ENCODE measurements around the gene PKIG.

The PKIG gene

DNA sequence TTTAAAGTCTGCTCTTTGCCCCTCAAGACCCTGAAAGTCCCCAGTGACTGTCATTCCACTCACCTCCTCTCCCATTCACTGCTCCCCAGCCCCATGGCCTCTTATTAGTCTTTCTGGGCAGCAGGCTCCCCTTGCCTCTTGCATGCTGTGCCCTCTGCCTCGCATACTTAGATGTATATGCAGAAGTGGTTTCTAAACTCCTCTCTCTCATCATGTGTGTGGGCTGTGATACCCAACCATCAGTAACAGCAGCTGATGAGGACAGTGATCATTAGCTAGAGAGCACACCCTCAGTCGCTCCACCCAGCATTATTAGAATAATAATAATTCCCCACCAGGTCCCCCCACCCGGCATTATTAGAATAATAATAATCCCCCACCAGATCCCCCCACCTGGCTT lies 14.5 kb downstream of the PKIG start:
- no peak for DNase-seq (ENCODE audit: low read depth in 2 of 2)

DNA sequence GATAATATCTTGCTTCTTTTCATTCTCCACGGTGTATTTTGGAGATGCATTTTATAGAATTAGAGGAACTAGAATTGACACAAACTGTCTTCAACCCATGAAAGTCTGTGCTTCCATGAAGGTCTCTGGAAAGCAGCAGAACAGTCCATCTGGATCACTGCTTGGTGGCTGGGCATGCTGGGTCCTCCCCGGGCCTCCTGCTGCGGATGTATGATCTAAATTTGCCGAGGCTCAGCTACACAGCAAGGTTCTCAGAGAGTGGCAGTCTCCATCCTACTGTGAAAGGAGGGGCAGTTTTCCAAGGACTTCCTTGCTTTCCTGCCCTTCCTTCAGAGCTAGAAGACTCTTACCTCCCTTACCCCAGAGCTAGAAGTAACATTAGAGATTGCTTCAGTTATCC lies 15.1 kb downstream of the PKIG start:
- no peak for DNase-seq (ENCODE audit: low read depth in 2 of 2)

DNA sequence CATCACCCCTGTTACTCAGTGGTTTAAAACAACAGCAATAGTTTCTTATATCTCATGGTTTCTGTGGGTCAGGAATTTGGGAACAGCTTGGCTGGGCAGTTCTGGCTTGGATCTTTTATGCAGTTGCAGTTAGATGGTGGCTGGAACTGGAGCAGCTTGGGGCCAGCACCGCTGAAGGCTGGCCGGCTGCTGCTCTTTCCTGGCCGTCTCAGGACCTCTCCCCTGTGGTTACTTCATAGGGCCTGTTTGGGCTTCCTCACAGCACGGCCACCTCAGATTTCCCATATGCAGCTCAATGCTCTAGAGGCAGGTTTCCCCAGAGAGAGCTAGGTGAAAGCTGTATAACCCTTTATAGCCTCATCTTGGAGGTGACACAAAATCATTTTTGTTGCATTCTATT lies 15.6 kb downstream of the PKIG start:
- no peak for DNase-seq (ENCODE audit: low read depth in 2 of 2)

DNA sequence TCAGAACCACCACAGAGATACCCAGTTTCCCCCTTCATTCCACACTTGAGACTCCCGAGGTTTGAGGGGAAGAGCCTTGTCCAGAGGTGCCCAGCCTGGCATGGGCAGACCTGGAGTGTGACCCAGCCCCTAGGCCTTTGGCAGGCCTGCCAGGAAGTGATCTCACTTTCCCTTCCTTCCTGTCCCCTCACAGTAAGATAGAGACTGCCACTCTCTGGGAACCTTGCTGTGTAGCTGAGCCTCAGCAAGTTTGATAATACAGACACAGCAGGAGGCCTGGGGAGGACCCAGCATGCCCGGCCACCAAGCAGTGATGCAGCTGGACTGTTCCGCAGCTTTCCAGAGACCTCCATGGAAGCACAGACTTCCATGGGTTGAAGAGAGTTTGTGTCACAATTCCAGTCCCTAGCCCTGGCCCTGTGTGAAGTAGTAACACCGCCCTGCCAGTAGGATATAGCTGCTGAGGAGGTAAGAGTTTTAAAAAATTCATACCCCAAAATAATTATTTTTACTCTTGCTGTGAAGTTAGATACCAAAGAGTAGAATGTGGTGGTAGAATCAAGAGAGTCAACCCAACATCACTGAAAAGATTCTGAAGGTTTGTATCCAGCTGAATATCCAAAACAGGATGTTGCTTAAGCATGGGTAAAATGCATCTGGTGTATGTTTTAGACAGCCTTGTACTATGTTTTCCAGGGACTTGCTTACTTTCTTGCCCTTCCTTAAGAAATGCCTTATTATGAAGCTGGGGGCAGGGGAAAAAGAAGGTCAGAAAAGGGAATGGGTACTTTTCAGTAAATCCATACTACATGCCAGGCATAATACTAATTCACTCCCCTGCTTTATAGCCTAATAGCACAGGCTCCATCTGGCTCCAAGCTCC lies 16.3 kb downstream of the PKIG start:
- no peak for DNase-seq (ENCODE audit: low read depth in 2 of 2)

DNA sequence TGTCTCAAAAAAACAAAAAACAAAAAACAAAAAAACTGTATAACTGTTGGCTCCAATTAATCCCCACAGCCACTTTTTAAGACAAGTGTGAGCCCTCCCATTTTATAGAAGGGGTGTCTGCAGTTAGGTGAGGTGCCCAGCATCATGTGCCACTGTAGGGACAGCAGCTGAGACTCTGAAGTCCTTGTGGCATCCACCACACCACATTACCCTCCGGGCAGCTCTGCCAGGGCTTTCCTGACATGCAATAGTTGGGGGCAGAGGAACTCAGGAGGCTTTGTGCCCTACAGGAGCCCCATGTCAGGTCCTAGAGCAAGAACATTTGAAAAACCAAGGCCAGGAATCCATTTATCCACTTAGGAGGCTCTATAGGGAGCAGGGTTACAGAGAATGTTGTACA lies 17.3 kb downstream of the PKIG start:
- DNase-seq (ENCODE audit: low read depth in 2 of 2): no peak

DNA sequence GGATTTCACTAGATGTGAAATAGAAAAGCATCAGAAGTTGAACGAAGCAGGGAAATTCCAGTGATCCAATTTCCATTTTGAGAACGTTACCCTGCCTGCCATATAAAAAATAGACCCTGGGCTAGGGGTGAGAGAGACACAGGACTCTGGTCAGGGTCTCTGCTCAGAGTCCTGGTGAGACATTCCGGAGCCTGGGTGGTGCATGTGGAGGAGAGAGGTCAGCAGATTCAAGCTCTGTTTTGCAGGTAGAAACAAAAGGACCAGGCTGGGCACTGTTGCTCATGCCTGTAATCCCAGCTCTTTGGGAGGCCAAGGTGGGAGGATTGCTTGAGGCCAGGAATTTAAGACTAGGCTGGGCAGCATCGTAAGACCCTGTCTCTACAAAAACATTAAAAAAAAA lies 17.9 kb downstream of the PKIG start:
- no peak for DNase-seq (ENCODE audit: low read depth in 2 of 2)

DNA sequence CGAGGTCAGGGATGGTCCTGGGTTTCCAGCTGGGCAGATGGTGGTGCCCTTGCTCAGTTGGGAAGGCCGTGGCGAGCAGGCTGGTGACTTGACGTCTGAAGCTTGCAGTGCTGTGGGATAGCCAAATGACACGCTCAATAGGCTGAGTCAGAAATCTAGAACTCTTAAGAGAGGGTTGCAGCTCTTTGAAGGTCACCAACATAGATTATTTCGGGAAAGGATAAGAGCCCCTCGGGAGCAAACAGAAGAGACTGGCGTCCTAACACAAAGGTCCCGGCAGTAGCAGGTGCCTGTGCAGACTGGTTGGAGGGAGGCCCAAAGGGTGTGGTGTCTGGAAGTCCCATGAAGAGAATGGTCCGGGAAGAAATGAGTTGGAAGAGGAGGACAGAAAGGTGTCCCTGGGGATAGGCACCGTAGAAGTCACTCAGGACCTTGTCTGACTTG lies 18.4 kb downstream of the PKIG start:
- no peak for DNase-seq (ENCODE audit: low read depth in 2 of 2)

DNA sequence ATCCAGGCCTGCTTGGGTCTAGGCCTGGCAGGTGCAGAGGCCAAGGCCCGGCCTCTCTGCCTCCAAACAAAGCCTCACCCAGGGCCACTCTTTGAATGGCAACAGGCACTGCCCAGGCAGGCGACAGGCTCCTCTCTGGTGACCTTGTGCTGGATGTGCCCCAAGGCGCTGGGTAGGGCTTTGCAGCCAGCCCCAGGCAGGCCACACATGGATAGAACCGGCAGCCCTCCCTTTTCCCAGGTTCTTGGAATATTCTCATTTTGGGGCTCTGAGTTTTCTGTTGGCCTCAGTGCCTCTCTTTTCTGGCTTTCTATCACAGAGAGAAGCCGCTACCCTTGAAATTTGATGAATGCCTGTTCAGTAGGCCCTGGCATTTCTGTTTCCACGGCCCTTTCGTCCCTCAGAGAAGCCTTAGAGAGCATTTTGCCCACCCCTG lies 18.9 kb downstream of the PKIG start:
- DNase-seq (ENCODE audit: low read depth in 2 of 2): no peak

DNA sequence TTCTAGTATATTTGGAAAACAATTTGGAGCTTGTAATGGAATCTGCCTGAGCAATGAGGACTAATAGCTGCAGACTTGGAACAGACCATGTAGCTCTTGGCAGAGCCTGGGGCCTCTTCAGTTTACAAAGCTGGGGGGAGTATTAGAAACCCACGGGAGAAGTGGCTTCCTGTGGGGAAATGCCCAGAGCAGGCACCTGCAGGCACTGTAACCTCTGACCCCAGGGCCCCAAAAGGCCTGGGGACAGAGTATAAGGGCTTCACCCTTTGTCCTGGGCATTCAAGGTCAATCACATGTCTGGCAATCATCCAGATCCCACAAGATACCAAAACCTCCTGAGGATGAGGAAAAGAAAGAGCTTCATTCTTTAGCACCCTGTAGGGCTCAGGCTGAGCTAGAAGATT lies 19.4 kb downstream of the PKIG start:
- no peak for DNase-seq (ENCODE audit: low read depth in 2 of 2)

DNA sequence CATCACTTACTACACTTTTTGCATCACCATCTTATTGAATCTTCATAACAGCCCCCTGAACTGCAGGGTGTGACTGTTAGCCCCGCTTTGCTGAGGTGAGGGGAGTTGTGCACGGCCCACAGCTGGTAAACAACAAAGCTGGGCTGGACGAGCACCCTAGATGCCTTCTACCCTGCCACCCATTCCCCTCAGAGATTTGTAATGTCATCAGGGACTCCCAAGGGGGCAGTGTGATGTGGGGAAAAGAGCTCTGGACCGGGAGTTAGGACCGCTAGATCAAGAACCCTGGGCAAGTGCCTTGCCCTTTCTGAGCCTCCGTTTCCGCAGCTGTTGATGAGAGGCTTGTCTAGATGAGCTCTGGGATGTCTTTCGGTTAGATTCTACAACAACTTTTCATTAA lies 20.9 kb downstream of the PKIG start:
- DNase-seq (ENCODE audit: low read depth in 2 of 2): no peak

DNA sequence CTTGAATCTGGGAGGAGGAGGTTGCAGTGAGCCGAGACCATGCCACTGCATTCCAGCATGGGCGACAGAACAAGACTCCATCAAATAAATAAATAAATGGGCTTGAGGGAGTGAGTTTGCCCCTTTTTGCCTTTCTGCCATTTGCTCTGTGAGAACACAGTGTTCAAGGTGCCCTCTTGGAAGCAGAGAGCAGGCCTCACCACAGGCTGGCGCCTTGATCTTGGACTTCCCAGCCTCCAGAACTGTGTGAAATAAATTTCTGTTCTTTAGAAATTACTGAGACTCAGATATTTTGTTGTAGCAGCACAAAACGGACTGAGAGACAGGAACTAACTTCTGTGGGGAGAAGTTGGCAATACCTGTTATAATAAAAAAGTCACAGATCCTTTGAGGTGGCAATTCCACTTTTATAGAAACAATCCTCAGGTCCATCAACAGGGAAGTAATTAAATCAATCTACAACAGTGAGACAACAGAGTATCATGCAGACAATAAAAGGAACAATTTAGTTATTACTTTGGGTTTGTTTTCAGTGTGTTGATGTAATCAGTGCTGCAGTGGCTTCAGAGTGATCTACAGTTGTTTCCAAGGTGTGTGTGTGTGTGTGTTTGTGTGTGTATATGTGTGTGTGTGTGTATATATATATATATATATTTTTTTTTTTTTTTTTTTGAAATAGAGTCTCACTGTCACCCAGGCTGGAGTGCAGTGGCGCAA lies 24.5 kb downstream of the PKIG start:
- no peak for DNase-seq (ENCODE audit: low read depth in 2 of 2)

DNA sequence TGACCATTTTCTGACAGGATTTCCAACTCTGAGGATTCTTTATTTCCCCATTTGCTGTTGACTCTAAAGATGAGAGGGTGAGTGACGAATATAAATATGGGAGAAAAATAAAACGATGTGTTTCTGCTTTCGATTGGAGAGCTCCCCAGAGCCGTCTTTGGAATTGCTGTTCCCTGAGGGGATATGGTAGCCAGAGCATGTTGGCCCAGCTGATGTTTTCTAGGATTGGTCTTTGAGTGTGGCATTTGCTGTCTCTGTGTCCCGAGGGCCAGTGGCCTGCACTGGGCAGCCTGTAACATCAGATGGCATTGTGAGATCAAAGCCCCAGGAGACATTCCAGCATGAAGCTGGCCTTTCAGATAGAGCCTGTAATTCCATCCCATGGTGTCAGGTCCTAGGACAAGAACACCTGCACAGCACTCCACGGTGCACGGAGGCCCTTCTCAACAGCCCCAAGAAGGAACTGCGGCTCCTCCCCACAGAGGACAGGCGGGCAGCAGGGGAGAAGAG lies 26.7 kb downstream of the PKIG start:
- DNase-seq (ENCODE audit: low read depth in 2 of 2): no peak

DNA sequence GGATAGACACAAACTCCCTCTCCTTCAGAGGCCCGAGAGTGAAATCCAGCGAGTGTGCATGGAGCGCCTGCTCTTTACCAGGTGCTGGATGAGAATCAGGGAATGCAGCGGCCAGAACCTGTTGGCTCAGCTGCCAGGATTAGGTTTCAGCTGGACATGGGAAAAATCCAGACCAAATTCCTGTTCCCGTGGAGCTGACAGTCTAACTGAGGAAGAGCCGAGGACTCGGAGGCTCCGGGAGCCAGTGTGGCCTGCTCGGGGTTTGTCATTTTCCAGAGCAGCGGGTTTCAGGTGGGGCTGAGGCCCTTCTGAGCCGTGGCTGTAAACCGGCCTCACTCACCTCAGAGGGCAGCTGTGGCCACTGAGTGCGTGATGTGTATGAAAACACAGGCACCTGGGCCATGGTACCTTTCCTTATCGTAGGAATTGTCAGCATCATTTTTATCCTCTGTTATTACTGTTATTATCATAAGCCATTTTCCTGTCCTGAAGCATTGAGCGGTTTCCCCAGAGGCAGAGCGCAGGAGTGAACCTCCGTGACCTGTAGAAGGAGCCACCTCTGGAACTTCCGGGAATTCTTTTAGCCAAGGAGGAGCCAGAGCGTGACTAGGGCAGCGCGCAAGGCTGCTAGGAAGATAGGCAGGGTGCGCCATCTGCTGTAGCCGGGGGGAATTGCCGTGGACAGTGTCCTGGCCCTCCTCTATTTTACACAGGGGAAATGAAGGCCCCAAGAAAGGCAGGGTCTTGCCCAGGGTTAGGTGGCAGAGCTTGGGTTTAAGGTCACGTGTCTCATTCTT lies 27.3 kb downstream of the PKIG start:
- DNase-seq (ENCODE audit: low read depth in 2 of 2): peak; percentile 67 to 72

DNA sequence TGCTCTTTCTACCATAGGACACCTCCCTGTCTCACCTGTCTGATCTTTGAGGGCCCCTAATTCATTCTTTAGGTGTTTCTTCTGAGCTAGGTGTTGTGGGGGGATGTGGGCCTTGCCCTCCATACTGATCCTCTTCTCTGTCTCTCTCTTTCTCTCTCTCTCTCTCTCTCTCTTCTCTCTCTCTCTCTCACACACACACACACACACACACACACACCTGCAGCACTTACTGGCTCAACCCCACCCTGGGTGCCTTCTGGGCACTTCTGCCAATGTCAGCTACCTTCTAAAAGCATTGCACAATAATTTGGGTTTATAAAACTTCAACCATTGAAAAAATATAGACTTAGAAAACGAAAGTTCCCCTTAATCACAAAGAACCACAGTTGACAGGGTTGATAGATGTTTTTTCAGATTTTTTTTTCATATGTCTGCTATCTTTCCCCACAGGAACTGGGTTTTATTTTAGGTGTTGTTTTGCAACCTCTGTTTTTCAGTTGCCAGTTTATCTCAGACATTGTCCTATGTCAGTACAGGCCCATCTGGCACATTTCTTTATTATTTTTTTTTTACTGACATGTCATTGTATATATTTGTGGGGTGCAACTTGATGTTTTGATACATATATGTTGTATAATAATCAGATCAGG lies 28.1 kb downstream of the PKIG start:
- no peak for DNase-seq (ENCODE audit: low read depth in 2 of 2)

DNA sequence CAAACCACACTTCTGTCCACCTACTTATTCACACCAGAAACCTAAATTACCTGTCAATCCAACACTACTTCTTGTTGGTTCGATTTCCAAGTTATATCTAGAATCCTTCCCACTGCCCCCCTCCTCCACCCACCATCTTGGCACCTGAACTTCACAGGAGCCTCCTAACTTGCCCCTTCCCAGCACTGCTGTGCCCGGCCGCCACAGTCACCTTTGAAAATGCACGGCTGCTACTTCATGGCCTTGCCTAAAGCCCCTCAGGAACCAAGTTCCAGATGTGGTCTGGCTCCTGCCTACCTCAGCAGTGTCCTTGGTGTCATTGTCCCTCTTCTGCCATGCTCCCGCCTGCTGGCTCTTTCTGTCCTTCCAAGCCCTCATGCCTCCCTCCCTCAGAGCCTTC lies 31.2 kb downstream of the PKIG start:
- DNase-seq (ENCODE audit: low read depth in 2 of 2): no peak

DNA sequence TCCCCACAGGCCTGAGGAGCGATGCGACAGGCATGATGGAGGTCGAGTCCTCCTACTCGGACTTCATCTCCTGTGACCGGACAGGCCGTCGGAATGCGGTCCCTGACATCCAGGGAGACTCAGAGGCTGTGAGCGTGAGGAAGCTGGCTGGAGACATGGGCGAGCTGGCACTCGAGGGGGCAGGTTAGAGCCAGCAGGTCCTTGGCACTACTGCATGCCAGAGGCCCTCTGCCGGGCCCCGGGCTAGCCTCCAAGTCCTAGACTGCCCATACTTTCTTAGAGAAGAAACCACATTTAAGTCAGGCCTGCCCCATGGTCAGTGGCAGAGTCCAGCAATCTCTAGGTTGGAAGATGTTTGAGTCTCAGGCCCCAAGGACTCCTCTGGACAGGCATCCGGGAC lies 32.1 kb downstream of the PKIG start:
- no peak for DNase-seq (ENCODE audit: low read depth in 2 of 2)

DNA sequence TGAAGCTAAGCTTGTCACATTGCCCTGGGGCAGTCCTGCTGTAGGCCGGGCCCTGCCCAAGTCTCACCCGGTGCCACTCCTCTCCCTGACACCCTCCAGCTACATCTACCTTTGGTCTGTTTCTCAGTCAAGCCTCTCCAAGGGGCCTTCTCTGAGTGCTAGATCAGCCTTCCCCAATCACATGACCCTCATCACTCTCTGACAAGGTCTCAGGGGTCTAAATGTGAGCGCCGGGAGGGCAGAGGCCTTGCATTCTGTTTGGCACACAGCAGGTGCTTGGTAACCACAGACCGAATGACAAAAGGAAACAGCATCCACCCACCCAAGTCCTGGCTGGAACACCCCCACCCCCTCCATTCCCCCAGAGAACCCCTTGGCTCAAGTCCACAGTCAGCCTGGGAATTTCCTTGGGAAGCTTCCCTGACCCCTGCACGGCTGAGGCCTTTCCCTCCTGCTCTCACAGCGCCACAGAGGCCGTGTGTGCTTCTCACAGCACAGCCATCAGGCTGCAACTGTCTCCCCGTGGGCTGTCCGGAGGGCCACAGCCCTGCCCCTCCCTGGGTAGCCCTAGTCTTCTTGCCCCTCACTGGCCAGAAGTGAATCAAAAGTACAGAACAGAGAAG lies 32.9 kb downstream of the PKIG start:
- no peak for DNase-seq (ENCODE audit: low read depth in 2 of 2)

DNA sequence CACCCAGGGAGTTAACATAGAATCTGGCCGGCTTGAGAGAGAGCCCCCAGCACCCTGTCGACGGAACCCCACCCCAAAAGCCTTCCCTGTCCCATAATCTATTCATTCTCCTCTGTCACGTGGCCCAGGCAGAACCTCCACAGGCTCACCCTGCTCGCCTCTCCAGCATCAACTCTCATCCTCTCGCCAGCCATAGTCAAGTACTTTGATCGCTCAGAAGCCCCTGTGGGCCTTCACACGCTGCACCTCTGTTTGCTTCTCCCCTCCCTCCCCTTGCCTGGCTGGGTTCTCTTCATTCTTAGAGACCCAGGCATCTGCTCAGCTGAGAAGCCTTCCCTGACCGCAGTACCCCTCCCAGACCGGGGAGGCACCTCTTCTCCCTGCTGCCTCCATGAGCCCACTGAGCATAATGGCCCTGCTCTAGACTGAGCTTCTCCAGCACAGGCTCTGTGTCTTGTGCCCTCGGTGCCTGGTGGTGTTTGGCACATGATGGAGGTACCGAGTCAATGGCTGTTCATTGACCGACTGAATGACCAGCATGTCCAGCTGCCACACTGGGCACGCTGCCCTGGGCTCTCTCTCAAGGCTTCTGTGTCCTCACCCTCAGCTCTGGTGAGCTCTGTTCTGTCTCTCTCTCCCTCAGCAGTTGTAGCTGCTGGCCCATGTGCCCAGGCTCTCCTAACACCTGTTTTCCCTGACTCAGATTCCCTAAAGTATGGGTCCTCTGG lies 33.7 kb downstream of the PKIG start:
- no peak for DNase-seq (ENCODE audit: low read depth in 2 of 2)

DNA sequence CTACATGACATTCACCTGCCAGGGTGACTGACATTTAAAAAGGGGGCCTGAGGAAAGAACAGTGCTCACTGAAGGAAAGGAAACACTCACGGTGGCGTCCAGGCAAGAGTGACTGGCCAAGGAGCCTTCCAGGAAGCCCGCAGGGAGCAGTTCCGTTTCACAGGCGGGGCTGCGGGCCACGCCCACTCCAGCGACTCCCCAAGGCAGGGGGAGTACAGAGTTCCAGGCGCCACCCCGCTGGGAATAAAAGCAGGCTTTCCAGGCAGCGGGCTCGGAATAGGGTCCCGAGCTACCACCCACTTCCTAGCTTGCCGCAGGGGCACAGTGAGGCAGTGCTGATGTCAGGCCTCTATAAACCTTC lies 34.2 kb downstream of the PKIG start:
- DNase-seq (ENCODE audit: low read depth in 2 of 2): no peak

DNA sequence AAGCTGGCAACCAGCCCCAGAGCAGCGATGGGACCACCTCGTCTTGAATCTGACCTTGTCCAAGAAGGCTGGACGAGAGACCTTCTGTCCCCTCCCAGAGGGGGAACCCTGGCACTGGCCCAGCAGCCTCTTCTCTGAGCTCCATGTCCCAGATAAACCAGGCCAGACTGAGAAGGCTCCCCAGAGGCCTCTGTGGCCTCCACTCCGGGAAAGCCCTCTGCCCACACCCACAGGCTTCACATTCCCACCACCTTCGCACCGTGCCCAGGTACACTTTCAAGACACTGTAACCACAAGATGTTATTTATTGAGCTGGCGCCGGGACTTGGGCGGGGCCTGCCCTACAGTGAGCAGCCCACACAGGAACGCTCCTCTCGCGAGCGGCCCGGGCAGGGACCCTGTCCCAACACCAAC lies 35.9 kb downstream of the PKIG start:
- DNase-seq (ENCODE audit: low read depth in 2 of 2): no peak

DNA sequence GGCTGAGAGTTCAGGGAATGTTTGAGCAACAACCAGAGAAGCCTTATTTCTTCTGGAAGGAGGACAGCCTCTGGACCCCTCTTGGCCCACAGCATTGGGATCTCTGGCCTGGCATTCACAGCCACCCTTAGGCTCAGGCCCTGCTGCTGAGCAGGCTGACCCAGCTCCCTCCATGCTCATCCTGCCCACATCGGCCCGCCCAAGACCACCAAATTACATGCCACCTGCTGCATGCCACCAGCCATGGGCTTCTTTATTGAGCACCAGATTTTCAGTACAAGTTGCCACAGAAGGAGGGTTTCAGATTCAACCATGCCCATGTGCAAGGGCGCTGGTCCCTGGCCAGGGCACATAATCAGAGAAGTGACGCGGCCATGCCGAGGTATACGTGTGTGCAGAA lies 36.9 kb downstream of the PKIG start:
- no peak for DNase-seq (ENCODE audit: low read depth in 2 of 2)
